OCI-LY1 (cell line): Measurements from ENCODE around the gene CACNA2D1.
A peak's percentile ranks its signal among the peaks of the same experiment; 100 is the strongest.

Experiments
- H2AFZ ChIP-seq: fragments of 200-600 bp; sonication (generic), shearing (Covaris generic); 2 replicates; pipeline ENCODE4 v1.6.0; 2014; ENCODE audit warnings: antibody characterized with exemption, mild to moderate bottlenecking, low read length
- H3F3A ChIP-seq: fragments of 200-600 bp; sonication (generic), shearing (Covaris generic); 2 replicates; pipeline ENCODE4 v1.6.0; 2014; ENCODE audit warnings: mild to moderate bottlenecking, antibody characterized with exemption, low read length, moderate library complexity; ENCODE audit not compliant: insufficient read depth
- H3K27ac ChIP-seq: fragments of 200-600 bp; sonication (generic); 2 replicates; pipeline ENCODE4 v1.5.1; 2014; ENCODE audit warnings: low read length, mixed run types, mild to moderate bottlenecking, low read depth; ENCODE audit not compliant: poor library complexity, severe bottlenecking
- H3K27me3 ChIP-seq: fragments of 200-600 bp; sonication (generic); 2 replicates; pipeline ENCODE4 v1.6.0; 2014; ENCODE audit warnings: antibody characterized with exemption, mild to moderate bottlenecking, low read length, moderate library complexity; ENCODE audit not compliant: insufficient read depth
- H3K36me3 ChIP-seq: fragments of 200-600 bp; sonication (generic); 2 replicates; pipeline ENCODE4 v1.6.1; 2014; ENCODE audit warnings: mild to moderate bottlenecking, antibody characterized with exemption, low read length, moderate library complexity, mixed read lengths; ENCODE audit not compliant: insufficient read depth
- H3K4me1 ChIP-seq: fragments of 200-600 bp; sonication (generic); 2 replicates; pipeline ENCODE4 v1.5.1; 2014; ENCODE audit warnings: mild to moderate bottlenecking, low read length, moderate library complexity; ENCODE audit not compliant: insufficient read depth, severe bottlenecking
- H3K4me2 ChIP-seq: fragments of 200-600 bp; sonication (generic), shearing (Covaris generic); 2 replicates; pipeline ENCODE4 v1.6.1; 2014; ENCODE audit warnings: low read length
- H3K4me3 ChIP-seq: fragments of 200-600 bp; sonication (generic); 2 replicates; pipeline ENCODE4 v1.5.1; 2014; ENCODE audit warnings: low read length, low read depth, mild to moderate bottlenecking, mixed read lengths; ENCODE audit not compliant: poor library complexity, severe bottlenecking
- H3K79me2 ChIP-seq: fragments of 200-600 bp; shearing (Covaris generic); 2 replicates; pipeline ENCODE4 v1.6.1; 2016; ENCODE audit warnings: mixed run types, low read length, mixed read lengths; ENCODE audit not compliant: insufficient read depth
- H3K9ac ChIP-seq: fragments of 200-600 bp; sonication (generic), shearing (Covaris generic); 2 replicates; pipeline ENCODE4 v1.6.1; 2014; ENCODE audit warnings: mild to moderate bottlenecking, low read length, mixed read lengths
- H3K9me2 ChIP-seq: fragments of 200-600 bp; sonication (generic), shearing (Covaris generic); 2 replicates; pipeline ENCODE4 v1.6.1; 2014; ENCODE audit warnings: low read depth, mild to moderate bottlenecking, low read length, mixed read lengths
- H3K9me3 ChIP-seq: fragments of 200-600 bp; shearing (Covaris generic); 2 replicates; pipeline ENCODE4 v1.6.1; 2014; ENCODE audit warnings: low read length, mixed read lengths
- H4K20me1 ChIP-seq: fragments of 200-600 bp; sonication (generic), shearing (Covaris generic); 2 replicates; pipeline ENCODE4 v1.6.0; 2016; ENCODE audit warnings: mild to moderate bottlenecking, low read length; ENCODE audit not compliant: insufficient read depth
- CTCF ChIP-seq: fragments of 200-600 bp; sonication (generic), shearing (Covaris generic); IDR thresholded peaks from 2 replicates; pipeline ENCODE4 v1.5.1; 2017; ENCODE audit warnings: mild to moderate bottlenecking, antibody characterized with exemption, low read length, moderate library complexity, mixed read lengths
- EZH2 ChIP-seq: fragments of 200-600 bp; sonication (generic), shearing (Covaris generic); IDR thresholded peaks from 2 replicates; pipeline ENCODE4 v1.8.0; 2017; ENCODE audit warnings: borderline replicate concordance, mixed run types, mild to moderate bottlenecking, antibody characterized with exemption, low read length, moderate library complexity, mixed read lengths

The CACNA2D1 gene

GRCh38 chr7:82019551-82020475, 423.8 kb downstream of the CACNA2D1 start:
- Histone ChIP-seq H3K27ac (no peak overlapping the region), H3F3A (no peaks in the 10 kb centered on the region), H3K36me3 (no peaks in the 10 kb centered on the region), H3K79me2 (no peaks in the 10 kb centered on the region), H3K27me3 (no peaks in the 10 kb centered on the region), H3K9ac (no peak overlapping the region), H3K4me1 (no peaks in the 10 kb centered on the region), H2AFZ (no peak overlapping the region), H3K9me2 (no peaks in the 10 kb centered on the region), H3K4me3 (no peak overlapping the region), H3K9me3 (no peaks in the 10 kb centered on the region), H4K20me1 (no peaks in the 10 kb centered on the region), H3K4me2 (no peak overlapping the region)
- TF ChIP-seq CTCF, result no peak
- TF ChIP-seq EZH2, result no peak

GRCh38 chr7:82018226-82018625, 425.4 kb downstream of the CACNA2D1 start:
- H3K36me3 ChIP-seq, result no peaks in the 10 kb centered on the region
- no peaks in the 10 kb centered on the region for H3K79me2 ChIP-seq
- H4K20me1 ChIP-seq, result no peaks in the 10 kb centered on the region
- H3K27ac ChIP-seq, result no peak overlapping the region
- no peaks in the 10 kb centered on the region for H3F3A ChIP-seq
- H2AFZ ChIP-seq, result no peak overlapping the region
- TF ChIP-seq CTCF (no peak), EZH2 (no peak)
- no peaks in the 10 kb centered on the region for H3K9me2 ChIP-seq
- no peaks in the 10 kb centered on the region for H3K4me1 ChIP-seq
- no peaks in the 10 kb centered on the region for H3K27me3 ChIP-seq
- no peak overlapping the region for H3K4me3 ChIP-seq
- no peaks in the 10 kb centered on the region for H3K9me3 ChIP-seq
- H3K9ac ChIP-seq, result no peak overlapping the region
- H3K4me2 ChIP-seq, result no peak overlapping the region

- no peaks in the 10 kb centered on the region for H3F3A ChIP-seq
- no peaks in the 10 kb centered on the region for H3K9me3 ChIP-seq
- TF ChIP-seq EZH2 (no peak), CTCF (peak; percentile 64)
- H4K20me1 ChIP-seq, result no peaks in the 10 kb centered on the region
- H3K4me1 ChIP-seq, result no peaks in the 10 kb centered on the region
- H3K27ac ChIP-seq, result no peak overlapping the region
- H3K36me3 ChIP-seq, result no peaks in the 10 kb centered on the region
- no peaks in the 10 kb centered on the region for H3K27me3 ChIP-seq
- no peak overlapping the region for H3K4me3 ChIP-seq
- no peaks in the 10 kb centered on the region for H3K9me2 ChIP-seq
- no peaks in the 10 kb centered on the region for H3K79me2 ChIP-seq
- H3K4me2 ChIP-seq, result no peak overlapping the region
- no peak overlapping the region for H2AFZ ChIP-seq
- no peak overlapping the region for H3K9ac ChIP-seq
Observed at GRCh38 chr7:82017334-82017943, 426.1 kb downstream of the CACNA2D1 start.
